ENCODE results near the gene PSEN1.

The PSEN1 gene

GRCh38 chr14:73240816-73241480 lies 104.6 kb downstream of the PSEN1 start:
- TF ChIP-seq, protein P1, sequence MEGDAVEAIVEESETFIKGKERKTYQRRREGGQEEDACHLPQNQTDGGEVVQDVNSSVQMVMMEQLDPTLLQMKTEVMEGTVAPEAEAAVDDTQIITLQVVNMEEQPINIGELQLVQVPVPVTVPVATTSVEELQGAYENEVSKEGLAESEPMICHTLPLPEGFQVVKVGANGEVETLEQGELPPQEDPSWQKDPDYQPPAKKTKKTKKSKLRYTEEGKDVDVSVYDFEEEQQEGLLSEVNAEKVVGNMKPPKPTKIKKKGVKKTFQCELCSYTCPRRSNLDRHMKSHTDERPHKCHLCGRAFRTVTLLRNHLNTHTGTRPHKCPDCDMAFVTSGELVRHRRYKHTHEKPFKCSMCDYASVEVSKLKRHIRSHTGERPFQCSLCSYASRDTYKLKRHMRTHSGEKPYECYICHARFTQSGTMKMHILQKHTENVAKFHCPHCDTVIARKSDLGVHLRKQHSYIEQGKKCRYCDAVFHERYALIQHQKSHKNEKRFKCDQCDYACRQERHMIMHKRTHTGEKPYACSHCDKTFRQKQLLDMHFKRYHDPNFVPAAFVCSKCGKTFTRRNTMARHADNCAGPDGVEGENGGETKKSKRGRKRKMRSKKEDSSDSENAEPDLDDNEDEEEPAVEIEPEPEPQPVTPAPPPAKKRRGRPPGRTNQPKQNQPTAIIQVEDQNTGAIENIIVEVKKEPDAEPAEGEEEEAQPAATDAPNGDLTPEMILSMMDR (IDR thresholded peaks at IDR 0.05; ENCODE audit: insufficient read depth, low read depth, low read length, missing control alignments), result no peak
- DNase-seq (ENCODE audit: low read depth), result peak; percentile 24
- H3K4me3 ChIP-seq (ENCODE audit: low read depth, low read length), result no peak overlapping the region

DNA sequence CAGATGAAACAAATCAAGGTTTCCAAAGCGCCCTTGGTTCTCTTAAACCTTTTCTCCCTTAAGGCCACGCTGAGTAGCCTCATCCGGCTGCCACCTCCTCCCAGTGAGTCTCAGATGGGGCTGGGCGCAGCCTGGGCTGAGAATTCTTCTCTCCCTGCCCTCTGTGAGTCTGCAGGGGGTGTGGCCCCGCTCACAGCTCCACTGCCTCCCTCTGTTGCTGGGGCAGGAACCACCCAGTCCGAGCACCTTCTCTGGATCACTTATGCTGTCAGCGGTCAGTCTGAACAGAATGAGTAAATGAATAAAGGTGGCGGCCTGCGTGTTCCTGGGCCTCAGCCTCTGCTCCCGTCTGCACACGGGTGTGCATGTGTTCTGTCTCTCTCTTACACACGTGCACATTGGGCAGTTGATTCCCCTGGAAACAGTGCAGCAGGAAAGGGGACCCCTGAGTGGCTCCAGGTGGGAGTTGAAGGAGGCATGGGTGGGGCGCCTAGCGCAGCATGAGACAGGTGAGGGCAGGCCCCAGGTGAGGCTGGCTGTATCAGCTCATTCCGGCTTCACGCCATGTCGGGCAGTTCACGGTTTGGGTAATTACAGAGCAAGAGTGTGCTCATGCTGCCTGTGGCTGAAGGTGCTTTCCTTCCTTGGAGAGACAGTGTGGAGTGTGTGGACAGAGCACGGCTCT lies 105.3 kb downstream of the PSEN1 start:
- no peak for DNase-seq (ENCODE audit: low read depth)
- H3K4me3 ChIP-seq (ENCODE audit: low read depth, low read length), result no peak overlapping the region
- TF ChIP-seq, protein P1 (IDR thresholded peaks at IDR 0.05; ENCODE audit: insufficient read depth, low read depth, low read length, missing control alignments), result no peak

DNA sequence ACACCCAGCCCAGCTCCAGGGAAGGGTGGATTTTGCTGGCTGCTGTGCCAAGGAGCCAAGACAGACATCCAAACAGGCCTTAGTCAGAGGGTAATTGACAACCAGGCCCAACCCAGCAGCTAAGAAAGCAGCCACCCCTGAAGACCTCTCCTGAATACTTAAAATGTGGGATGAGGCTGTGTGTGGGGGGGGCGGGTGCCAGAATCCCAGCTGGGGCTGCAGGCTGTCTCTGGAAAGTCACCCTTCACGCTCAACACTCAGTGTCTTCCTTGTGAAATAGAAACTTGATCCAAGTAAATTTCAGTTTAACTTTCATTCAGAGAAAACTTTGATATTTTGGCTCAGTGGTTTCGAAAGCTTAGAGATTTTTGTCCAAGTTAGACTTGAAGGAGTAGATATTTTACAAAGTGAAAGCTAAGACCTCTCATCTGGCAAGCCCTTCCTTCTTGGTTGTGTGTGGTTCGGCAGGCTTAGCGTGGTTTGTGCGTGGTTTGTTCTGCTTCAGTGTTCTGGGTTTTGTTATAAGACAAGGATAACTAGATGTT lies 106.1 kb downstream of the PSEN1 start:
- TF ChIP-seq, protein P1 (IDR thresholded peaks at IDR 0.05; ENCODE audit: insufficient read depth, low read depth, low read length, missing control alignments), result no peak
- peak overlapping the region; percentile 1; the same call in 1 of the 2 replicates for H3K4me3 ChIP-seq (ENCODE audit: low read depth, low read length)
- peak; percentile 80 for DNase-seq (ENCODE audit: low read depth)

DNA sequence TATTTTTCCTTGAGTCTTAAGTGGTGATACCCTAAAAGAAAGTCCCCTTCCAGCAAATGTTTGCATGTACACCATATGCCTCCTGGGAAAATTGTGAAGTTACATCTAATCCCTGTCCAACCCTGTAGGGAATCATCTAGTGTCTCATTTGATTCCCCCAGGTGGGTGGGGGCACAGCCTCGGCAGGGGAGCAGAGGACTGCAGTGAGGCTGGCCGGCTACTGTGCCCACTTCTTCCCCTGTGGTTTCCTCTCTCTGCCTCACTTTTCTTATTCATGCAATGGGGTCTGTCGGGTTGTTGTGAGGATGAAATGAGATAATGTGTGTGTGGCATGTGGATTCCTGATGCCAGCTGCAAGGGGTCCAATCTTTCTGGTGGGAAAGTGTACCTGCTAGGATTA lies 107.0 kb downstream of the PSEN1 start:
- TF ChIP-seq, protein P1 (IDR thresholded peaks at IDR 0.05; ENCODE audit: insufficient read depth, low read depth, low read length, missing control alignments), result no peak
- DNase-seq (ENCODE audit: low read depth), result no peak
- H3K4me3 ChIP-seq (ENCODE audit: low read depth, low read length), result no peak overlapping the region

DNA sequence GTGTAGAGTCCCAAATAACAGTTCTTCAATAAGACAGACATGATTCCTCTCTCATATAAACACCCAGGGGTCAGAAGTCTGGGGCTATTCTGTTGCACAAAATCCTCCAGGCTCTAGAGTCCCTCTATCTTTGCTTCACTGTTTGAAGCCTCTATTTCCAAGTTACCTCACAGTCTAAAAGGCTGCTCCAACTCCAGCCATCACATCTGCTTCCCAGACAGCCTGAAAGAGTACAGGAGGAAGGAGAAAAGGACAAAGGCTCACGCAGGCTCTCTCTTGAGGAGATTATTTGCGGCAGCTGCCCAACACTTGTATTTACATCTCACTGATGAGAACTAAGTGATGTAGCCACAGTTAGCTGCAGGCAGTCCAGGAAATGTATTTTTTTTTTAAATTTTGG lies 107.4 kb downstream of the PSEN1 start:
- H3K4me3 ChIP-seq (ENCODE audit: low read depth, low read length), result no peak overlapping the region
- DNase-seq (ENCODE audit: low read depth), result no peak
- TF ChIP-seq, protein P1 (IDR thresholded peaks at IDR 0.05; ENCODE audit: insufficient read depth, low read depth, low read length, missing control alignments), result no peak

DNA sequence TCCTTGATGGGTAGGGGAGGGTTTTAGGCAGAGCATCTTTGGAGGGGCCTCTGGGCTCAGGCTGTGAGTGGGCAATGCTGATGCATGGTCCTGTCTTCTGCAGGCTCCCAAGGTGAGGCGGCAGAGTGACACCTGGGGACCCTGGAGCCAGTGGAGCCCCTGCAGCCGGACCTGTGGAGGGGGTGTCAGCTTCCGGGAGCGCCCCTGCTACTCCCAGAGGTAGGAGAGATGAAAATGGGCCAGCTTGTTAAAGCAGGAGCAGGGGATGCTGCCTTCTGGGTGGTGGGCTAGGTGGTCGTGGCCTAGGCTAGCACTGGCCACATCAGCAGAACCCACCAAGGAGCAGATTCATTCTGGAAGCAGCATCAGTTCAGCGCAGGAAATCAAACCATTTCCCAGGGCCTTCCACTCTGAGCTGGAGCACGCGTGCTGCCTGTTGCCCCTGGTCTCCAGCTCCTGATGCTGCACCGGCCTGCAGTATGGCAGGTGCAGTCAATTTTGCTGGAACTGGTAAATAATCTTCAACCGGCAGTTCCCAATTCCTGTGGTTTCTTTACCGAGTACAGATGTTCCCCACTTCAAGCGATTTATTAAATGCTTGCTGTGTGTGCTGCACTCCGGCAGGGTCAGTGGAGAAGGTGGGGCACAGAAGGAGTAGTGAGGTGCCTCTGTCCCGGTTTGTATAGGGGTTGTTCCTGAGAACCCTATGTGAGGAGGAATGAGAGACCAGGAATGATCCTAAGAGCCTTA lies 108.4 kb downstream of the PSEN1 start:
- no peak overlapping the region for H3K4me3 ChIP-seq (ENCODE audit: low read depth, low read length)

More for the DNA sequence above, 108.4 kb downstream of the PSEN1 start:
- TF ChIP-seq, protein P1 (IDR thresholded peaks at IDR 0.05; ENCODE audit: insufficient read depth, low read depth, low read length, missing control alignments), result no peak
- no peak for DNase-seq (ENCODE audit: low read depth)

Data from GM12865 (cell line).